Keratinocyte (primary cell): ENCODE measurements around the gene STK36.

ENCODE experiments used
- CTCF ChIP-seq, 3 experiments: IDR thresholded peaks in 1 of 3; conservative IDR thresholded peaks in 1 of 3; optimal IDR thresholded peaks in 1 of 3; 2 replicates in 2 of 3; 3 replicates in 1 of 3; pipeline versions ENCODE3 to v1.5.1; 2011; ENCODE audit warnings: low read length in 3 of 3, mild to moderate bottlenecking in 3 of 3, moderate library complexity in 2 of 3, control low read depth in 1 of 3, inconsistent platforms in 1 of 3; ENCODE audit not compliant: insufficient read depth in 2 of 3; ENCODE audit errors: extremely low read depth in 1 of 3
- EZH2 ChIP-seq: IDR thresholded peaks from one replicate; pipeline ENCODE4 v1.6.1; 2012; ENCODE audit warnings: inconsistent platforms, mild to moderate bottlenecking, low read length, moderate library complexity

GRCh38 chr2:218644721-218645120 is 27.2 kb upstream of the STK36 start:
- peak in 1 of 3 experiments; percentile 18 for TF ChIP-seq CTCF (optimal IDR thresholded peaks at IDR 0.05 in 1 of 3, IDR thresholded peaks at IDR 0.05 in 1 of 3, conservative IDR thresholded peaks at IDR 0.05 in 1 of 3; ENCODE audit: extremely low read depth in 1 of 3, insufficient read depth in 2 of 3, low read length in 3 of 3)
- TF ChIP-seq EZH2: no peak
